ENCODE results near the gene MUL1.

GRCh38 chr1:20538760-20539551, 31.0 kb upstream of the MUL1 start:
- TF ChIP-seq CTCF (IDR thresholded peaks at IDR 0.05) (no peak), POLR2A (IDR thresholded peaks at IDR 0.05) (no peak)

All from uterus (tissue), 2 donors.